ENCODE measurements around the gene ADARB2.
"Not testable (repeated sequence)": the region's sequence is repeated elsewhere in the genome, so short reads cannot be mapped to it uniquely, and the experiment has no call there.

The ADARB2 gene

DNA sequence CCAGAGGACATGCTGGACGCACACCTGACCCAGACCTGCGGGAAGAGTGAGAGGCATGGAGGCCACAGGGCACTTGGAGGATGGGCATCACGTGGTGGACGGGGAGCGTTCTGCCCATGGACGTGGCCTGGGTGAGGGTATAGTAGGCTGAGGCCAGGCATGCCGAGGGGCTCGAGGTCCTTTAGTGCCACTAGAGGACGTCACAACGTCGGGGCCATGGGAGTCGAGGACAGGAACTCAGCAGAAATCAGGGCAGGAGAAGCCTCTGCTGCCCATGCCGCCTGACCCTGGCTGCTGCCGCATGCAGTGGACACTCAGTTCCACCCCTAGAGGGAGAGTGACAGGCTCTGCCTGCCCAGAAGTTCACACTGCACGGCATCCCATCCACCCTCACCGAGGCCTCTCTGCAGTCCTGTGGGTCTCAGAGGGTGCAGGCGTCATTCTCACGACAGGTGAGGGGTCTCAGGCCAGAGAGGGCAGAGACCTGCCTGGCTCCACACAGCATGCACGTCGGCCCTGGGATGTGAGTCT lies 198.7 kb downstream of the ADARB2 start:
- no peak for DNase-seq

DNA sequence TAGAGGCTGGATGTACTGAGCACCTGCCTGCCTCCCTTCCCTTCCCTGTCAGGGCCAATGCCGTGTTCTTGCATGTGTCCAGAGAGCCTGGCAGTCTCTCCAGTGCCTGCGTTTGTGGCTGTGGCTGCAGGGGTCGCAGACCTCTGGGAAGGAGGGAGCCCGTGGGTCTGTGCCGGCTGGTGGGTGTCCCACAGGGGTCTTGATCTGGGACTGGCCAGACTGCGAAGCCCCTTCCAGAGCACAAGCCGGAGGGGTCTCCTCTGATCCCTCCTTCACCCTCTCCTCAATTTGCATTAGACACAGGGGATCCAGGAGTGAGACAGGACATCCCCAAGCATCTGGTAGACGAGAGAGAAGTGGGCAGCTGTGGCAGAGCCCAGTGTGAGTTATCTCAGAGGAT lies 199.2 kb downstream of the ADARB2 start:
- DNase-seq = no peak

- not testable (repeated sequence) for DNase-seq
Observed at GRCh38 chr10:1537449-1537848, 199.9 kb downstream of the ADARB2 start.

- no peak for DNase-seq
Observed at GRCh38 chr10:1536341-1536740, 201.0 kb downstream of the ADARB2 start.

DNA sequence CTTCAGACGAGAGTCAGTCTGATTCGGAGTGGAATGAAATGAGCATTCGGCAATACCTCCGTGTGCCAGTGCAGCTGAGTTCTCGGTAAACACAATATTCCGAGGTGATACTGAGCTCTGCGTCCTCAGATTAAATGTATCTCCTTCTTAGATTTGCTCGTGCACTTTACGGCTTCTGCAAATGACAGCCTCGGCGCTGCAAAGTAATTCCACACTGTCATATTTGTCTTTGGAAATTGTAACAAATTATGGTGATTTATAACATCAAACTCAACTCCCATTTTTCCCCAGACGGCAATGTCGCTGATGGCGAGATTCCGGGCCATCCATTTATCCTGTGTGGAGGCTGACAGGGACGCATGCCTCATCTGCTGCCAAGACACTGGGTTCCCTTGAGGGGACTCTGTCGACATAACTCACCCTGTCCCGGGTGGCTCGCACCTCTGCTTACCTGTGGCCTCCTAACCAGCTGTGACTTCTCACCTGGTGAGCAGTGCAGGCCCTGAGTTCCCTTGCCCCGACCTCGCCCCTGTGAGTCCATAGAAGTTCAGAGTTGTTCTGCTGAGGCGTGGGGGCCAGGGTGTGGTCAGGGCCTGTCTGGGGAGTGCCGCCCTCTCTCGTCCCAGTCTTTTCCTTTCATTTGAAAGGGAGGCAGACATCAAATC lies 201.9 kb downstream of the ADARB2 start:
- DNase-seq = no peak

GRCh38 chr10:1534820-1535219 lies 202.5 kb downstream of the ADARB2 start:
- DNase-seq = no peak

DNA sequence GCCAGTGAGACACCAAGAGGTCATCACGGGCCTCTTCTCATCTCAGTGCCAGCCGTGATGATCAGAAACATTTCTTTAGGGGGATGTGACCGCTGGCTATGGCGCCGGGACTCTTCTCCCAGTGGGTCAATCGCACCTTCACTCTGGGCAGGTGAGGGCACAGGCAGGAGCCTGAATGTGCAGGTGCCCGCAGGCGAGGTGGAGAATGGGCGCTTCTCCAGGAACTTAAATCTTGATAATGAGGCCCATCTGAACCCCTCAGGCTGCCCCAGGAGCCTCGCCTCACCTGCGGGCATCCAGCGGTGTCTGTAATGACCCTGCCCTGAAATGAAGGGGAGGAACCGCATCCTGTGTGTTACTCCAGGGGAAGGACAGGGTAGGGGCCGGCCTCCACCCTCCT lies 204.7 kb downstream of the ADARB2 start:
- no peak for DNase-seq

DNA sequence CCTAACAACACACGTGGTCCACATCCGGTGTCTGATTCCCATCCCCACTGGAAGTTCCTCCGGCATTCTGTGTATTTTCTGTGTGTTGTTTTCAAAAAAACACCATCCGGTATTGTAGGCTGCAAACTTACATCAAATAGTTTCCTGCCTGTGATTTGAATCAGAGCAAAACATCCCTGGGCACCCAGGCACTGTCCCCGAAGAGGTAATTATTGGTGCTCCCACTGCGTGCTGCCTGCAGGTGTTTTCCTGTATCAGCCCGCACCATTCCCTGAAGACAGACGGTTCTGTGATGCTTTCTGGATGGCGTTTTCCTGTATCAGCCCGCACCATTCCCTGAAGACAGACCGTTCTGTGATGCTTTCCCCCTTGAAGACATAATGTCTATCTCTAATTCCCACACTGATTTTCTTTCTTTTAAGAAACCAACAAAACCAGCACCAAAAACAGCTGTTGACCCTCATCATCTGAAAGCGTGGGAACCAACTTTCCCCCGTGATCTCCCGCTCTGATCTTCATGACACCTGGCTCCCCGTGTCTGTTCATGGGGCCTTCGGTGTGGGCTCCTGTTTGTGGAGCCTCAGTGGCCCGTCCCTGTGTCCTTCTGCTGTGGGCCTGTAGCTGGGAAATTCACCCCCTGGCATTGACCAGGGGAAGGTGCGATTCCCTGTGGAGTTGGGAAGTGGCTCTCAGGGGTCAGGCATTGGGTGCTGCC lies 205.3 kb downstream of the ADARB2 start:
- DNase-seq = no peak

- DNase-seq = no peak
Observed at GRCh38 chr10:1530871-1531517, 206.3 kb downstream of the ADARB2 start.

GRCh38 chr10:1529806-1530413 lies 207.4 kb downstream of the ADARB2 start:
- no peak for DNase-seq

DNA sequence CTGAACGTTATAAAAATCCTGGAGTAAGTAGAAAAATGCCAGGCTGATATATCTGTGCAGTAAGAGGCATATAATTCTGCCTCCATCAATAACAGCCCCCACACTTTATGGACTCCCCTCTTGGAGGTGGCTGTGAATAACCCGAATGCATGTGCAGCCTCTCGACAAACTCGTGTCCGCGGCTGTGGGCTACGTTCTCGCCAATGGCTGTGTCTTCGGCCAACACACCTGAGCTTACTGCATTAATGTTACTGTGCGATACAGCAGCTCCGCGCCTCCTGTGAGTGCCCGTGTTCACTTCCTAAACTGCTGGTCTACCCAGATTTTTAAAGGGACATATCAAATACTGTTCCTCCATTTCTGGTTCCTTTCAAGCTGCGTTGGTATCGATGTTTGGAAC lies 209.4 kb downstream of the ADARB2 start:
- no peak for DNase-seq

DNA sequence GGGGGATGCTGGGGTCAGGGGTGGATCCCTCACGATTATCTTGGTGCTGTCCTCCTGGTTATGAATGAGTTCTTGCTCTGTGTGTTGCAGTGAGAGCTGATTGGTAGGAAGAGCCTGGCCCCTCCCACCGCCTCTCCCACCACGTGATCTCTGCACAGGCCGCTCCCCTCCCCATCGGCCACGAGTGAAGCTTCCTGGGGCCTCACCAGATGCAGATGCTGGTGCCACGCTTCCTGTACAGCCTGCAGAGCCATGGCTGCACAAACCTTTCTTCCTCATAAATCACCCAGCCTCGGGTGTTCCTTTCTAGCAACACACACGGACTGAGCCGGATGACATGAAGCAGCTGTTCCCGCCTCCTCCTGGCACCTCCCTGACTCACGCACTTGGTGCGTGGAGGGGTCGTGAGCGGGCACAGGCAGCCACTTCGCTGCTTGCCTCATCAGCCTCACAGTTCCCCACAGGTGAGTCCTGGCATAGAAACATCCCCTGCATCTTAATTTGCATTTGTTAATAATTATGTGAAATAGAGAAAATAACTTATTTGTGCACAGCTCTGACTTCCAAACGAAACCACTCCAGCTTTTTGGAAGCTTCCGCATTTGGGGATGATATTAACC lies 210.8 kb downstream of the ADARB2 start:
- no peak for DNase-seq

- DNase-seq = no peak
Observed at GRCh38 chr10:1525354-1526162, 211.8 kb downstream of the ADARB2 start.

- DNase-seq = no peak
Observed at GRCh38 chr10:1524540-1524939, 212.8 kb downstream of the ADARB2 start.

DNA sequence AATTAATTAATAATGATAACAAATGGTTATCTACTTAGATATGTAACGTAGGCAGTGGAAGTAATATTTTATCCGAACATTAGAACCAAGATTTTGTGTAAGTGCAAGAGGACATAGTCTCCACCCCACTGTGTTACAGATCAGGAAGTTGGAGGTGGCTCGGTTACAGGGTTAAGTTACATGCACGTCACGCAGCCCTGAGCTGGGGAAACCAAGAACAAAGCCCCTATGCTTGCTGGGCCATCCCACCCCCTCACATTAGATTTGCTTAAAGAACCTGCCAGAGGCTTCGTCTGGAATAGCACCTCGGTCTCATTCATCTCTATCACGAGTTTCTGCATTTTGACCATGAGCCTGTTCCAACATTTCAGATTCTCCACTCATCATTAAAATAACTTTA lies 214.1 kb downstream of the ADARB2 start:
- no peak for DNase-seq

- no peak for DNase-seq
Observed at GRCh38 chr10:1522237-1522636, 215.1 kb downstream of the ADARB2 start.

DNA sequence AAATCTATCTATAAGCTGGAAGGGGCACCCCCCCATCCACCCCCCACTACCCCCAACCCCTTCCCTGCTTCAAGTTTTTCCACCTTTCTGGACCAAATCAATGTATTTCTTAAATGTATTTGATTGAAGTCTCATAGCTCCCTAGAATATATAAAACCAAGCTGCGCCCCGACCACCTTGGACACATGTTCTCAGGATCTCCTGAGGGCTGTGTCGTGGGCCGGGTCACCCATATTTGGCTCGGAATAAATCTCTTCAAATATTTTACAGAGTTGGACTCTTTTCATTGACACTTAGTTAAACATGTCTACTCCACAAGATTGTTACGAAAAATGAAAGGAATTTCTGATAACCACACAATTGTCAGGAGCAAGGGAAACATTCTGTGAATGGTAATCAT lies 215.6 kb downstream of the ADARB2 start:
- DNase-seq = no peak

- no peak for DNase-seq
Observed at GRCh38 chr10:1520909-1521565, 216.3 kb downstream of the ADARB2 start.

GRCh38 chr10:1519391-1519790 lies 217.9 kb downstream of the ADARB2 start:
- no peak for DNase-seq

DNA sequence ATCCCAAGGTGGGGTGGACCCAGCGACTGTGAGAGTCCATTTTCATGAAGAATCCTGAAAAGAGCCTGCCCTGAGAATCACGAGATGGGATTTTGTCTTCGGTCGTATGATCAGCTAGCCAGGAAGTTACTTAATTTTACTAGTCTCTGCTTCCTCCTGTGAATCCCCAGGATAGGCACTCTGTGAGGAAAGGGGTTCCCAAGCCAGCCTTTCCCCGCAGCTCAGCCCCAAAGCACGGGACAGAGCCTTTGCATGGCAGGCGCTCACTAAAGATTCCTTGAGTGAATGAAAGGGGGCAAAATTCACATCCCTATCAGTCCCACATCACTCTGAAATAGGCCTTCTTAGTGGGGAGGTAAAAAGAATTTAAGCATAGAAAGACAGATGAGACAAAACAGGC lies 219.6 kb downstream of the ADARB2 start:
- DNase-seq = no peak

DNA sequence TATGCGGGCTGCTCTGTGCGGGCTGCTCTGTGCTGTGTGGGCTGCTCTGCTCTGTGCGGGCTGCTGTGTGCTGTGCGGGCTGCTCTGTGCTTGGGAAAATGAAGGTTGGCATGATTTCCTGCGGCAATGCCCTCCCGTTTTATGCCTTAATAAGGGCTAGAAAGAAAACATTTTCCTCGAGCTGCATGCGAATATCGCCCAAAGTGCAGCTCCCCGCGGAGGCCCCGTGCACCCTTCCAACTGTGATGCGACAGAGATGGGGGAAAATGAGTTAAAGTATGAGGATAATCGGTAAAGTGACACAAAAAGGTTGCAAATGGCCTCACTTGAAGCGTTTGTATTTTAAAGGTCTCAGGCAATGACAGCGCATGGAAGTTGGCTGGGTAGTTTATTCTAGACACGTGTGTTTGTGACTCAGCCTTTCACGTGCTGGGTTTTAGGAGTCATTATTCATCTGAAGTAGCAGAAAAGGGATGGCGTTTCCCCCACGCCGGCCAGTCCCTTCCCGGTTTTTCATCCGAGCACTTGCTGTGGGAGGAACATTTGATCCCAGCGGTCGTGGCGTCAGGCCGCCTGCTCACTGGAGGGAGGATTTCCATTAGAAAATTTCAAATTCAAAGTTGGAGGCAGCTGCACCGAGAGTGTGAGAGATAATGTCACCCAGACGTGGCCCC lies 220.7 kb downstream of the ADARB2 start:
- no peak for DNase-seq
